Anterior cingulate cortex (tissue), 58 donors: Measurements from ENCODE around the gene TMSB4X.
A peak's percentile ranks its signal among the peaks of the same experiment; 100 is the strongest.
"Not testable (repeated sequence)": the region's sequence is repeated elsewhere in the genome, so short reads cannot be mapped to it uniquely, and the experiment has no call there.

Experiments used
- DNase-seq, 58 donors: peaks; one replicate each; lab custom pipeline; 2025; lab: John Stamatoyannopoulos, UW

Gene TMSB4X

DNA sequence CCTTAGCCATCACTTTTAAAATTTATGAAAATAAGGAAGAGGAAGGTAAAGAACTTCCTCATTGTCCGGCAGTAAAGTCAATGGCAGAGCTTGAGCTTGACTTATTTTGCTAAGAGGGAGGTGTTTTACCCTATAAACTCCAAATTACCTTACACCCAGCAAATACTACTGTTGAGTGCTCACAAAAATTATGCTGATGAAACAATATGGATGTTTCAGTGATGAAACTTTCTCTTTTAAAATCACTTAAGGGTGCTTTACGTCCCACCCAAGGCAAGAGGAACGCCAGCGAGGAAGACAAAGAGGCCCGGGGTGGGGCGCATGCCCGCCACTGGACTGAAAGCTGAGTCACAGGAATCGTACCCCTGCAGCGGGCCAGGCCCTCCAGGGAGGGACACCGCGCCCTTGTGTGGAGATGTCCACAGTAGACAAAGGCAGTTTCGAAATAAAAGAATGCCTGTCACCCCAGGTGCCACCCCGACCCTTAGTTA, 560 bp upstream of the TMSB4X start:
- DNase-seq, result peak in 30 of 58 donors; percentile 3 to 59 (median 16)

DNA sequence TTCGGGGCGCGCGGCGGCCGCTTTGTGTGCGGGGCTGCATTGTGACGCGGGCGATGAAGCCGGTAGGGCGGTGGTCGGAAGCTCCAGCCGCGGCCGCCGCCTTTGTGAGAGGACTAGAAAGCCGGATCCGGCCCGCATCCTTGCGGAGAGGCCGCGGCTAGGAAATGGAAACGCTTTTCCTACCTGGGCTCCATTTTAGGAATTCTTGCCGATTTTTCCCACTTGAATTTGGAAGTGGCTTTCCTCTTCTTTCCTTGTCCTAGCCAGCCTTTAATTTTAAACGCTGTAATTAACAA, 708 bp downstream of the TMSB4X start:
- DNase-seq, result peak in 2 of 58 donors; percentile 3 to 23

DNA sequence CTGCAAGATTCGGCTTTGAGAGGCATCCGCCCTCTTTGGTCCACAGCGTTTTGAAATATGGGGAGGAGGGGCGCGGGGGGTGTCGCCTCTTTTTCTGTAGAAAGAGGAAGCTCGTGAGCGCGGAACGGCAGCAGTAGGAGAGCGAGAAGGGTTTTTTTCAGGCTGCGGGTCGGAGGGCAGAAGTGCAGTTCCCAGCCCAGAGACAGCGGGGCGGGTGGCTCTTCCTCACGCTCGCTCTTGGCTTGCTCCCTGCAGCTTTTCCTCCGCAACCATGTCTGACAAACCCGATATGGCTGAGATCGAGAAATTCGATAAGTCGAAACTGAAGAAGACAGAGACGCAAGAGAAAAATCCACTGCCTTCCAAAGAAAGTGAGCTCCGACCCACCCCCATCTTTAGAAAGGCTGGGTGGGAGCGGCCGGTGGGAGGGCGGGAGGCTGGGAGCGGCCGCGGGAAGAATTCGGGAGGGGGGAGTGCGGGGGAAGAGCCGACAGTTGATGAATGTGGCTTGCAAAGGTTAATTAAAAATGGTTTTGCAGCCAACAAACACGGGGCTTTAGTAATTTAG, 1.2 kb downstream of the TMSB4X start:
- DNase-seq, result peak in 21 of 58 donors; percentile 0 to 42 (median 14)

DNA sequence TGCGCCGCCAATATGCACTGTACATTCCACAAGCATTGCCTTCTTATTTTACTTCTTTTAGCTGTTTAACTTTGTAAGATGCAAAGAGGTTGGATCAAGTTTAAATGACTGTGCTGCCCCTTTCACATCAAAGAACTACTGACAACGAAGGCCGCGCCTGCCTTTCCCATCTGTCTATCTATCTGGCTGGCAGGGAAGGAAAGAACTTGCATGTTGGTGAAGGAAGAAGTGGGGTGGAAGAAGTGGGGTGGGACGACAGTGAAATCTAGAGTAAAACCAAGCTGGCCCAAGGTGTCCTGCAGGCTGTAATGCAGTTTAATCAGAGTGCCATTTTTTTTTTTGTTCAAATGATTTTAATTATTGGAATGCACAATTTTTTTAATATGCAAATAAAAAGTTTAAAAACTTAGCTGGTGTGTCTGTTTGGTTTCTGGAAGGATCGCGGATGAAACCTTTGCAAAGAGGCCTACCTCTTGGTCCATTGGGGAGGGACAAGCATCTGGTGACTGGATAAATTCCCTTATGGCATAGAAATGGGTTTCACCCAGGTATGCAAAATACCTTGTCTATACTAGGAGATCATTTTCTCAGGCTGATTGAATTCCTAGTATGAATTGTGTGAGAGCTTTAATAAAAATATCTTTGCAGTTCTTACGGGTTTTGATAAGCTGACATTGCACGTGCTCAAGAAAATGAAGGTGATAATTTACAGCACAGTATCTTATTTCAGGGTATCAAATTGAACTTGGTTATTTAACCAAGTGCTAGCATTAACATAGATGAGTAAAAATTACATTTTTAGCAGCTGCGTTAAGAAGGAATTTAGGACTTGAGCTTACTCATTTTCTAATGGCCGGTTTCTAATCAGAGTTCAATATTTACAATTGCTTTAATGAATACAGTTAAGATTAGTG, 2.2 kb downstream of the TMSB4X start:
- DNase-seq, result peak in 1 of 58 donors; percentile 1

DNA sequence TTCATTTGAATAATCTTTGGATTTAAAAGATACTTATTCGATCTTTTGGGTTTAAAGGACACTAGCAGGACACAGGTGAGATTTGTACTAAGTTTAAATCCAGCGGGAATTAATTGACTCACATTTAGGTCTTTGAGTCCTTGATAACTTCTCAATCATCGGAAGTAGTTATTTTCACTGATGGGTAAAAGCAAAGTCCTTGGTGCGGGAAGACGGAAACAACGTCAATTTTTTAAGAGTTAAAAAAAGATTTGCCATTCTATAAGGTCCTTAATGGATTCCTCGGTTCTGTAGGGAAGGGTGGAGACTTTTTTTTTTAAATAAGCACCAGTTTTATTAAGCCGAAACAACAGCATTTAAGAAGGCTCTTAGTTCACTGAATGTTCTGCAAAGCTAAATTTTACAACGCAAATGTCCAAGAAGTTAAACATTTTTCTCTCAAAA, 2.9 kb downstream of the TMSB4X start:
- DNase-seq, result no peak

DNA sequence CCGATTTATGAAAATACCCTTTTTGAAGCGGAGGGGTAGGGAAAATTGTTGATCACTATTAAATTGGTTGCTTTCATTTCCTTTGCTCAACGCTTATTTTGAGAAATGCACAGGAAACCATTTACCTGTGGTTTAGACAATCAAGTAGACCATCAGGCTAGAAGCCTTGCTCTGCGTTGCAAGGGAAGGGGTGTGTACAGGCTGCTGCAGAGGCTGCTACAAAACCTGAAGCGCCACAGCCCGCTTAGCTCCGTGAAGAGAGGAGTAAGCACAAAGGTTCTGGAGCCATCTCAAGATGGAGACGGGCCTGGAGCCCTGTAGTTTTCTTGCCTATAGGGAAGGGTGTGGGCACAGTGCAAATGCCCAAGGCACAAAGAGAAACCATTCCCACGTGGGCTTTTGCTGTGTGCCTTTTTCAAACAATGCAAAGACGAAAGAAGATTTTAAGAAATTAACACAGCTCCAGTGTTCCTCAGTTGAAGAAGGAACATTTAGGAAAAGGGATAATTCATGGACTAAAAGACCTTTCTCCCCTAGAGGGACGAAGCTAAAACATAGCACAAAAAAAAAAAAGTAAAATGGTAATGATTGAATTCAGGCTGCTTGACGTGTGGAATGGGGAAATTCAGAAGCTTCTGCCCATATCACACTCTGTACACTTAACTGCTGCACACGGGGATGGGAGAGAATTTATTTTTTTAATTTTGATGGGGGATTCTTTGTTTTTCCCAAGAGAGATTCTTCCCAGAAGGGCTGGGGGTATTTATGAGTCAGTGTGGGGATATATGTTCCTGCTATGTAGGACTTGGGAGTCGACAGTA, 3.5 kb downstream of the TMSB4X start:
- peak in 17 of 58 donors; percentile 0 to 44 (median 9) for DNase-seq

DNA sequence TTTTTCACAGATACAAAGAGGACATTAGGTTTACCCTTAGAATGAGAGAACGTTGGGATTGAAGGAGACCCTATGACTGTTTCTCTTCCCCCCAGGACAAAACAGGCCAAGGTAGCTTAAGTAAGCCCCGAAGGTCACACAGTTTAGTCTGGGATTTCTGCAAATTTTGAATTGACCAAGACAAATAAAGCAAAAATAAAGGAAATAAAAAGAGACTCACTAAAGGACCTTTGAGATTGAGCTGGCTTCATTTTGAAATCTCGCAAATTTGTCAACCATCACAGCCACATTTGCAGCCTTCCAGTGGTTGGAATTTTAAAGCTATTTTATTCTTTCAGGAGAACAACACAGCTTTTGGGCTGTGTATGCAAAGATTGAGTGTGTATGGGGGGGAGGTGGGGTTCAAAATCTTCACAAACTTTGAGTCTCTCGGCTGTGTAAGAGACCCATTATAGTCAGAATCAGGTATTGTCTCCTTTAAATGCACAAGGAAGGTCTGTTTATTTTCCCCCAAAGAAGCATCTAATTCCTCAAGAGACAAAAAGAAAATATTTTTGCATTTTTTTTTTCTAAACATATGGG, 4.2 kb downstream of the TMSB4X start:
- DNase-seq, result no peak

DNA sequence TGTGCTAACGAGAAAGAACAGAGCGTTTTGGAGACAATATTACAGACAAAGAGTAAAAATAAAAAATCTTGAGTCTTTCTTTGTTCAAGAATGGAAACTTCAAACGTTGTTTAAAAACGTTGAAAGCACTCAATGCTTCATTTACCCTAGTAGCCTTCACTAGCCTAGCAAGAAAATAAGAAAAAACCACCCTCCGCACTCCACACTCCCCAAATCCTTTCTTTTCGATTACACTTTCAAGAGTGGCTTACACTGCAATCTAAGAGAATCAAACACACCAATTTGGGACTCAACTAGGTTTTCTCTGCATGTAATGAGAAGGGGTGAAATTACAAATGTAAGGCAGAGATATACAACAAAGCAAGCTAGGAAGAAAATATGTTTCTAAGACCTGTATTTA, 4.7 kb downstream of the TMSB4X start:
- no peak for DNase-seq

DNA sequence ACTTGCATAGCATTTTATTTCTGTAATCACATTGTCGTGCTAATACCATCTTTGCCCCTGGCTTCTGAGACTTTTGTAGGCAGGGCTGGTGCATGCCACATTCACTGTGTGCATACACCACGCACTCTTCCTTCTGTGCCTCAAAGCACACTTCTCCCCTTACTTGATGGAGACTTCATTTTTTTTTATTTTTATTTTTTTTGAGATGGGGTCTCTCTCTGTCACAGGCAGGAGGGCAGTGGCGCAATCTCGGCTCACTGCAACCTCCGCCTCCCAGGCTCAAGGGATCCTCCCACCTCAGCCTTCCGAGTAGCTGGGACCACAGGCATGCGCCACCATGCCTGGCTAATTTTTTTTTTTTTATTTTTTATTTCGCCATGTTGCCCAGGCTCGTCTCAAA, 5.1 kb downstream of the TMSB4X start:
- DNase-seq, result not testable (repeated sequence)

DNA sequence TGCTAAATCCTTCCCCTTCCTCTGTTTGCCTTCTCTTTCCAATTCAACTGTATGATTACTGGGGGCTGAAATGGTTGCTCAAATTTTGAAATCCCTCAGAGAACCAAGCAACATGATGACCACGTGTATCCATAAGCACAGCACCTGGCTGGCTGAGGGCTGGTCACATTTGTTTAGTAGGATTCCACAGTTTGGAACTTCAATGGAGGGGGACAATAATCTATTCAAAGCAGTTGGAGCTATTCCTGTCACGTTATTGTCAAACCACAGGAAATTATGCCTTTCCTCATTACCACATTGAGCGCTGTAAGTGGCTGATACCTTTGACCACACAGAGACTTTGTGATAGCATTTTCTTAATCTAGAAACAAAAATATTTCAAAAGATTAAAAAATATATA, 7.0 kb downstream of the TMSB4X start:
- DNase-seq, result no peak

DNA sequence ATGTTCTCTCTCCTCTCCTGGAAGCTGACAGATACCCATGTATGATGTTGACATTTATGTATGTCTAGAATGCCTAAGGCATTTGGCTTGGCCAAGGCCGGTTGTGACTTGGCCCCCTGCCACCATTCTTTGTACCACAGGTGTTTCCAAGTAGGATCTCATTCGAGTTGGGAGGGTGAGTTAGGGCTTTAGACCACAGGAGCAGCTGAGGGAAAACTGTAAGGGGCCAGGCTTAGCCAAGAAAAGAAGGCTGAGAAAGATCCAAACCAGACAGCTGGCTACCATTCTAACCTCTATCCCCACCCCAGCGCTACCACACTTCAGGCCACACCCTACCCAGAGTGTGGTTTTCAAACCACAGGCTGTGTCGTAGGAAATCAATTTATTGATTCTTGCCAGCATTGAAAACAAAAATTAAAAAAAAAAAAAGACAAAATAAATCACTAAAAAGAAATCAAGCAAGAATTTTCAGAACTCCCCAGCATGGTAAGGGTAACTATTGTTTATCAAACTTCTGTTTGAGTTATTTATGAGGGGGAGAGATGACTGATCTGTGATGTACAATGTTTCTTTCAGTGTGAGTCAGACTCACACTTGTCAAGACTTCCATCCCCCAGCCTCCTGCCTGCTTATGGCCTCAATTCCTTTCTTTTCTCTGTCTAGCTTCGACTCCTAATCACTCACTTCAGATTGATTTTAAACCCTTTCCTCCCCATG, 9.9 kb downstream of the TMSB4X start:
- DNase-seq, result no peak

DNA sequence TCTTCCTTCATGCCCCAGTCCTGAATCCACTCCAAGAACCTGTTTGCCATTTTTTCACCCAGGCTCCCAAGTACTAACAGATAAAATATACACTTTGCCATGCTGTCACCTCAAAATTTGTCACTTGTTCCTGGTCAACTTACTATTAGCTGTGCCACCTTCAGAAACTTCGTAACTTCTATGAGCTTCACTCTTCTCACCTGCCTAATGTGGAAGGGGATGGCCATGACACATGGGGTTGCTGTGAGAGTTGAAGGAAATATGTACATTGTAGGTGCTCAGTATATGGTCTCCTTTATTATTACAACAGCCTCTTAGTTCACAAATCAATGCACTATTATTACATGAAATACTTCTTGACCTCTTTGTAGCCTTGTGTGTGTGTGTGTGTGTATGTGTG, 10.4 kb downstream of the TMSB4X start:
- no peak for DNase-seq

DNA sequence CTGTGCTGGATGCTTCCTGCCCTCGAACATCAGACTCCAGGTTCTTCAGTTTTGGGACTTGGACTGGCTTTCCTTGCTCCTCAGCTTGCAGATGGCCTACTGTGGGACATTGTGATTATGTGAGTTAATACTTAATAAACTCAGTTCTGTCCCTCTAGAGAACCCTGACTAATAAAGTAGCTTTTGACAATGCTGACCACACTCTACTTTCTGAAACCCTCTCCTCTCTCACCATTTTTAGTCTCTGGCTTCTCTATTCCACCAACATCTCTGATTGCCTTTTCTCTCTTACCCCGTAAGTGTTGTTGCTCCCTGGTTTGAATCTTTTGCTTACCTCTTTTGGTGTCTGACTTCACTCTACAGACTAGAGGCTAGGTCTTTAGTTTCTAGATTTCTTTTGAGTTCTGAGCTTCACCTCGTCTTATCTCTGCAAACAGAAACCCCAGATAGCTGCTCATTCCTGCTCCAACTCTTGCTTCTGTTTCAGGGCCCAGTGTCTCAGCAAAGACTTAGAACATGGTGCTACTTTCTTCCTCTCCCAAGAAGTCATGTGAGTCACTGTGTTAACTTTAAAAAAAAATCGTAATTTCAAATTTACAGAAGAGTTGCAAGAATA, 11.4 kb downstream of the TMSB4X start:
- no peak for DNase-seq

DNA sequence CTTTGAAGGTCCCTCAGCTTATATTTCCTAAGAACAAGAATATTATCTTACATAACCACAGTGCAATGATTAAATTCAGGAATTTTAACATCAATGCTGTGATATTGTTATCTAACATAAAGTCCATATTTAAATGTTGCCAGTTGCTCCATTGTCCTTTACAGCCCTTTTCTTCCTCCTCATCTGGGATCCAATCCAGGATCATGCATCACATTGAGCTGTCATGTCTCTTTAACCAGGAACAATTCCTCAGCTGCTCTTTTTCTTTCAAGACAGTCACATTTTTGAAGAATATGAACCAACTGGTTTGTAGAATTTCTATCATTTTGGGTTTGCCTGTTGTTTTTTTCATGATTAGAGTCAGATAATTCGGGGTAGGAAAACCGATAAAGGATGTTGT, 12.0 kb downstream of the TMSB4X start:
- no peak for DNase-seq

DNA sequence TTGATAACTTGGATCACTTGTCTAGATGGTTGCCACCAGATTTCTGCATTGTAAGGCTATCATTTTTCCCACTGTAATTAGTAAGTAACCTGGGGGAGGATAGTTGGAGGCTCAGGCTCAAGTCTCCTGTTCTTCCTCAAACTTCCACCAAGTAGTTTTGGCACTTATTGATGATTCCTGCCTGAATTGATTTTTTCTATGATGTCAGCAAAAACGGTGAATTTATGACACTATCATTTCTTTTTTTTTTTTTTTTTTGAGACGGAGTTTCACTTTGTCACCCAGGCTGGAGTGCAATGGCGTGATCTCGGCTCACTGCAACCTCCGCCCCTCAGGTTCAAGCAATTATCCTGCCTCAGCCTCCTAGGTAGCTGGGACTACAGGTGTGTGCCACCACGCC, 12.4 kb downstream of the TMSB4X start:
- no peak for DNase-seq

DNA sequence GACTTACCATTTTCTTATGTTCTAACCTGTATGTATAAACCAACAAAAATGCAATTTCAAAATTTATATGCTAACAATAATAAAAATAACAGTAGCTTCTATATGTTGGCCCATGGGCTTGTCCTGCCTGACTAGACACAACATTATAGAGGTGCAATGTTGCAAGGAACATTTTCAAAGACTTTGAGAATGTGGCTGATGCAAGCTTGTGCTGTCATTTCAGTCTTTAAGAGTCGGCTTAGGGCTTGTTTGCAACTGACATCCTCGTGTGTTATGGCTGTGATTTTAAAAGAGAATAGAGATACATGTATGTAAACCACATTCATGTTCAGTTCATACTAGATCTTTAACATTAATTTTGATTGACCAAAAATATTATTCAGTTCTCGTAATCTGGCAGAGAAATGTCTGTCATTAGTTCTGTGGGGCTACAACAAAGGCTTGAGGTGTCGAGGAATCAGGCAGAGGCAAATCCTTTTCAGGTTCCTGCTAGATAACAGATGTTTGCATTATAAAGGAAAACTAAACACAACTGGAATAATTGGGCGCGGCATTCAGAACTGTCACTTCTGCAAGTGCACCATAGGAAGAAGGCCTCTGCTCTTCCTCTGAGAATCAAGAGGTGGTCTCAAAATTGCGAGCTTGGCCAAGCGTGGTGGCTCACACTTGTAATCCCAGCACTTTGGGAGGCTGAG, 13.1 kb downstream of the TMSB4X start:
- no peak for DNase-seq

DNA sequence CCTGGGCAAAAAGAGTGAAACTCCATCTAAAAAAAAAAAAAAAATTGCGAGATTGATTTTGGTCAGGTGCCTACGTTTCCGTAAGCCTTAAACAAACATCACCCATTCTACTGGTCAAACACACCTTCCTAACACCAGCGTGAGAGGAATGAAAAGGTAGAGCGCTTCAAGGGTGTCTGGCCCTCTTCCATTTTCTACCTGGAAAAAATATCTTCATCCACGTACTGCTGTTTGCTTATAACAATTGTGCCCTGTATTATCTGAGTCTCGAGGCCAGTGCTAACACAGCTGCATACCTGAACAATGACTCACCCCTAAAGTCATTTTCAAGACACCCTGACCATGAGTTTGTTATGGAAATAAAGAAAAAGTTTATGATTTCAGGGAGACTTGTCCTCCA, 13.9 kb downstream of the TMSB4X start:
- DNase-seq, result no peak

DNA sequence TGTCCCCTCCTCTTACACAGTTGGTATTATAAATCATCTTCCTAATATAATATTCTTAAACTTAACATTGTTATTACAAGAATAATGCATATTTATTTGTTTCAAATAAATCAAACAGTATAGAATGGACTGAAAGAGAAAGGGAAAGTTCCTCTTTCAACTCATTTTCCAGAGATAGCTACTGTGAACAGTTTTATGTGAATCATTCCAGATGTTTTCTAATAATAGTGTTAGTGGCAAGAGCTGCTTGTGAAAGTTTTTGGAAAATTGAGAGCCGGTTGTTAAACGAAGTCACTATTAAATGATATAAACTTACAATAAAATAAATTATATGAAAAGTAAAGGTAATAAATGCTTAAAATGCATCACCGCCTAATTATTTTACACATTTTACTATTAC, 14.6 kb downstream of the TMSB4X start:
- no peak for DNase-seq

DNA sequence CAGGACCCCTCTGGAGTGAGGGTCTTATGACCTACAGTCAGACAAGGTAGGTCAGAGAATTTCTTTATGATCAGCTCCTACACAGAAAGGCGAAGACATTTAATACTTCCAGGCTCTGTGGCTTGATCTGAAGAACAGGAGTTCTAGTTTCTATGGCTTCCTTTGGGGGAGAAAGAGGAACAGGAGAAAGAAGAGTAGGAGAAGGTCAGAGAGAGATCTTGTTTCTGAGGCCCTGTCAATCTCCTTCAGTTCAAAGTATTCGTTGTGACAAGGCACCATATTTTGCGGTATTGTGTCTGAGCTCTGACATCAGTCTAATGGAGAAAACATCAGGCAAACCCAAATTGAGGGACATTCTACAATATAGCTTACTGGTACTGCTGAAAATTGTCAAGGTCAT, 16.7 kb downstream of the TMSB4X start:
- no peak for DNase-seq
